Smooth muscle cell of the brain vasculature (primary cell): ENCODE results near the gene SDK1.

ENCODE experiments used
- DNase-seq: peaks from one replicate; pipeline ENCODE4 v3.0.0-alpha.2; 2012; ENCODE audit warnings: low read depth, low spot score

Gene SDK1

DNA sequence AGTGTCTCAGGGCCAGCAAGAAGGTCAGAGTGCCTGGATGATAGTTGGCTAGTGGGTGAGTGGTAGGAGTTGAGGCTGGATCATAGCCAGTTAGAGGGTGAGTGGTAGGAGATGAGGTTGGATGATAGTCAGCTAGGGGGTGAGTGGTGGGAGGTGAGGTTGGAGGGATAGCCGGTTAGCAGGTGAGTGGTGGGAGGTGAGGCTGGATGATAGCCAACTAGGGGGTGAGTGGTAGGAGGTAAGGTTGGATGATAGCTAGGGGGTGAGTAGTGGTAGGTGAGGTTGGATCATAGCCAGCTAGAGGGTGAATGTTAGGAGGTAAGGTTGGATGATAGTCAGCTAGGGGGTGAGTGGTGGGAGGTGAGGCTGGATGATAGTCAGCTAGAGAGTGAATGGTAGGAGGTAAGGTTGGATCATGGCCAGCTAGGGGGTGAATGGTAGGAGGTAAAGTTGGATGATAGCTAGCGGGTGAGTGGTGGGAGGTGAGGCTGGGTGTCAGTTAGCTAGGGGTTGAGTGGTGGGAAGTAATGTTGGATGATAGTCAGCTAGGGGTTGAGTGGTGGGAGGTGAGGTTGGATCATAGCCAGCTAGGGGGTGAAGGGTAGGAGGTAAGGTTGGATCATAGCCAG is 226.6 kb downstream of the SDK1 start:
- DNase-seq = no peak

DNA sequence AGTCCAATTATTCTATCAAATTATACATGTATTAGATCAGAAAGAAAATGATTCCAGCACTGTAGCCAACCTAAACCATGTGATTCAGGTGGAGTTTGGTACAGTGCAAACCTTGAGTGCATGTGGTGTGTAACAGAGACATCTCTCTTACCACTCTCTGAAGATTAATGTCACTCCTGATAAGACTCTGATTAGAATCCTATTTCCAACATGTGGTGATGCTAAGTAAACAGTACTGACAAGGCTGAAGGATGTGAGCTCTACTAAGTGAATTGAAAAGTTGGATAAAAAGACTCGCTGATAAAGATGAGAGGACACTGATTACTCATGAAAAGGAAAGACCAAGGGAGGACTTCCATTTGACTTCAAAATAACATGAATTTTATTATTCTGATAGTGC is 232.0 kb downstream of the SDK1 start:
- DNase-seq = no peak

GRCh38 chr7:3537210-3537875 is 236.3 kb downstream of the SDK1 start:
- no peak for DNase-seq

- DNase-seq = no peak
Observed at GRCh38 chr7:3538041-3538440, 237.0 kb downstream of the SDK1 start.

DNA sequence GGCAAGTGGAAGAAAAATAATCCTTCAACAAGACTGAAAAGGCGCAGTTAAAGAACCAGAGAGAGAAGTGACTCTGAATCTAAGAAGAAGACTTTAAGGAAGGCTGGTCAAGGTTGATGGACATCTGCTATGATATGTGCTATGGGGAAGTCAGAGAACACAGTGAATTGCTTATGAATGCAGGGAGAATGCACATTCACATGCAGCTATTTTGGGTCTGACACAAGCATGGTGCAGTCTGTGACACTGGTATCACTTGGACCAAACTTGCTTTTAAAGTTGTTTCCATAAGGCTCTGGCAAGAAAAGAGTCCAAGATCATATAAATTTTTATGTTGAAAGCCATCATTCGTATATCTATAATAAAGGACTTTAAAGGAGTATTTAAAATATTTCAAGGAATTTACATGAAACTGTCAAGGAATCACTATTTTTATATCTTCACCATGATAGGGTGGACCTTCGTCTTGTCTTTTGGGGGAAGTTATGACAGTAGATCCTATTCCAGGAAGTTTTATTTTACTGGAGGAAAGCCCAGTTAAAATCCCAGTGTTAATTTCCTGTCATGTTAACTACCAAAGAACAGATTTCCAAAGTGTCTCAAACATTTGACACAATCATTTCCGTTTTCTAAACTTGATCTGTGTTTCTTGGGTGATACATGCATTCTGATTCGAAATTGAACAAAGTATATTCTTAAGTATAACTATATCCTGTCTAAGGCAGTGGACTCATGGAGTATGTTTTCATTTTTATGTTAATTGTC is 239.6 kb downstream of the SDK1 start:
- no peak for DNase-seq

DNA sequence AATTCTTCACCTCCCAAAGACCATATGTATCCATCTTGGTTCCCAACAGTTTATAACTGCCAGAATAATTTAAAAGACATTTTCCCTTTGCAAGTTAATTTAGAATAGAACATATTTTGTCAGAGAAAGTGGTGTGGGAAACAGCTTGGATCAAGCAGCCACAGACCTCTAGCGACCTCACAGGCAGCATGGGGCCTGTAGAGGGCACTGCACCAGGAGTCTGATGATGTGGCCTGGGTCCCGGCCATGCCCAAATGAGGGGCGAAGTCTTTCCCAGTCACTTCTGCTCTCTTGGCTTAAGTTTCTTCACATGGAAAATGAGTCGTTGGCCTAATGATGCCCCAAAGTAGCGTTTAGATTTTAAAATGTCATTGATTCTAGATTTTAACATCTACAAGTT is 243.2 kb downstream of the SDK1 start:
- no peak for DNase-seq

- no peak for DNase-seq
Observed at GRCh38 chr7:3548815-3549214, 247.8 kb downstream of the SDK1 start.

DNA sequence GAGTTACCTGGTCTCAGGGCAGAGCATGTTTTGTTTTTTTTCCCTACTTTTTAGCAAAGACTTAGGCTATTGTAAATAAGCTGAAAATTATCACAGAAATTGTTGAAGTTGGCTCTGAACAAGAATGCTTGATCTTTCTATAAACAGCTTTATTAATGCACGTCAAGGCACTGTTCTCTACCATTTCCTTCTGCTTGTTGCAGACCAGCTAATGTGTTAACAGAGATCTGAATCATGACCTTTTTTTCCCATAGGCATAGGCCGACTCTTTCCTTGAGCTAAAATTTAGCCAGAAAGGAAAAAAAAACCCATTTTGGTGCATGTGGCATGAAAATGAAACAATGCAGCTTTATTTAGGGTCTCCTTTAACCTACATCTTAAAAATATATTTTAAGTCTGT is 248.5 kb downstream of the SDK1 start:
- DNase-seq = no peak

DNA sequence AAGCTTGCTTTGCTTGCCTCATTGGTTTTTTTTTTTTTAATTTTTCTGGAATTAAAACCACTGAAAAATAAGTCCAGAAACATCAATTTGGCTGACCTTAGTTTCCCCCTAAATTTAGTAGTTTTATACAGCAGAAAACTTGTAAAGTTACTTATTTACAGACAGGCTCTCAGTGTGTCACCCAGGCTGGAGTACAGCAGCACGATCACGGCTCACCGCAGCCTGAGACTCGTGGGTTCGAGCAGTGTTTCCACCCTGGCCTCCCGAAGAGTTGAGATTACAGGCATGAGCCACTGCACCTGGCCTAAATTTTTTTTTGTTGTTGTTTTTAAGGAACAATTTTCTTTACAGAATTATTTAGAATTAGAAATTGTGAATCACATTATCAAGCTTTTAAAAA is 250.5 kb downstream of the SDK1 start:
- DNase-seq = no peak

DNA sequence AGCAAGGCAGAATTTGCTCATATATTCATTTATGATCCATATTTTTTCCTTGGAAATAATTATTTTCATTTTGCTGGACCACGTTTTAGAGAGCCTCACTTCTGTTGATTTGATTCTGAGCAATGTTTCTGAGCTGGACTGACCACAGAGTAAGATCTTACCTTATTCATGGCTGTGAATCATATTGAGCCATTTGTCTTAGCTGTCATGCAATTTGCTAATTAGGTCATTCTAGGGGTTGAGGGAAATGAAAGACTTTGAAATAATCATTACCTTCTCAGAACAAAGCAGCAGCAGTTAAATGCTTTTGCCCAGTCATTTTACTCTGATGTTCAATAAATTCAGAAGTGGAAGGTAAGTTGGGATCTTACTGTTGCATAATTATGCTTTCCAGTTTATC is 251.4 kb downstream of the SDK1 start:
- DNase-seq = no peak

GRCh38 chr7:3558400-3558799 is 257.3 kb downstream of the SDK1 start:
- no peak for DNase-seq

GRCh38 chr7:3559278-3559677 is 258.2 kb downstream of the SDK1 start:
- peak; percentile 24 for DNase-seq

GRCh38 chr7:3560495-3560894 is 259.4 kb downstream of the SDK1 start:
- no peak for DNase-seq

GRCh38 chr7:3561932-3562331 is 260.9 kb downstream of the SDK1 start:
- DNase-seq = no peak

DNA sequence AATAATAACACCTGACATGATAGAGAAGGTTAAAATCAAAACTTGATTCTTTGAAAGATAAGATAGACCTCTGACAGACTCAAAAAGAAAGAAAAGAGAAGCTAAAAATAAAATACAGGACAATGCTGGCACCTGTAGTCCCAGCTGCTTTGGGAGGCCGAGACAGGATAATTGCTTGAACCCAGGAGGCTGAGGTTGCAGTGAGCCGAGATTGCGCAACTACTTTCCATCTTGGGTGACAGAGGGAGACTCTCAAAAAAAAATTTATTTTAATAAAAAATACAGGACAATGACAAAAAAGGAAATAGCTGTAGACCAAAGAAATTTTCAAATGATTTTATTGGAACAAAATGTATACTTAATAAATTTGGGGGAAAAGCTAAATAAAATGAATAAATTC is 263.2 kb downstream of the SDK1 start:
- DNase-seq = no peak

- DNase-seq = no peak
Observed at GRCh38 chr7:3568516-3568915, 267.5 kb downstream of the SDK1 start.

DNA sequence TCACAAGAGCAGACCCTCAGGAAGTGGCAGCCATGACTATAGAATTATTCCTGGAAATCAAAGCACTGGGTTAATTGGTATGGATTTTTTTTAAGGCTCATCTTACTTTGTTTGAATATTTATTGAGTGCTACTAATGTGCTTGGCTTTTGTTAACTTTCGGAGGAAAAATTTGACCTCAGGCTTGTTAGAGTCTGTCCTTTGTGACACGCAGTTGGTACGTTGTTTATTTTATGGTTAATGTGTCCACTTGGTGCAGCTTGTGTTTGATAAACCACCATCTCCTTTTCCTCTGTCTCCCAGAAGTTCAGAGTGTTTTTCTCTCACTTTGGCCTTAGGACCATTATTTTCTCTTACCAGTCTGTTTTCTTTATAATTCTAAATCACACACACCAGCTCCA is 268.6 kb downstream of the SDK1 start:
- no peak for DNase-seq

DNA sequence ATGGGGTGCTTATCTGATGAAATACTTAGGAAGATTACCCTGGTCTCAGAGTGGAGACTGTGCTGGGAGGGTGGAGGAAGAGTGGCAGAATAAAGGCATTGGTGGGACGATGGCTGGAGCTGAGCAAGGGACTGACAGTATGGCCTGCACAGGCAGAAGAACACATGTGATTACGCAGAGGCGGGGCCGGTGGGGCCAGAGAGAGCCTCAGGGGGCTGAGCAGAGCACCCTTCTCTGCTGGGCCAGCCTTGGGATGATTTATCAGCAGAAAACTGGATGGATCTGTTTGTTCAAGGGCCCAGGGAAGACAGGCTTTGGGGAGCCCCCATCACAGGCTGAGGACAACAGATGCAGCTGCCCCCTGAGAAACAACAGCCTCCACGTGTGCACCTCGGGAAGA is 272.1 kb downstream of the SDK1 start:
- DNase-seq = no peak

DNA sequence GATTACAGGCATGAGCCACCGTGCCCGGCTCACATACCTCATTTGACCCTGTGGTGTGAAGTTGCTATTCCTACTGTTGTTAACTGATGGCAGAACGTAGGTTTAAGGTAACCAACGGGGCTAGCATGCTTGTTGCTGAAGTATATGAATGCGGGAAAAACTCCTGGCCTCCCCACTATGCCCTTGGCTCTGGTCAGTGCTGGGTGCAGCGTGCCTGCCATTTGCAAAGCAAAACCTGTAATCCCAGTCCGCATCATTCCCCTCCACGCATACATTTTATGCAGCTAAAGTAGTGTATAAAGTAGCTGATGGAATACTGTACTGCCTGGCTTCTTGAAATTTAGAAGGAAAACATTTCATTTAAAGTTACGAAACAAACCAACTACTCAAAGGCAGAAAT is 273.3 kb downstream of the SDK1 start:
- no peak for DNase-seq

DNA sequence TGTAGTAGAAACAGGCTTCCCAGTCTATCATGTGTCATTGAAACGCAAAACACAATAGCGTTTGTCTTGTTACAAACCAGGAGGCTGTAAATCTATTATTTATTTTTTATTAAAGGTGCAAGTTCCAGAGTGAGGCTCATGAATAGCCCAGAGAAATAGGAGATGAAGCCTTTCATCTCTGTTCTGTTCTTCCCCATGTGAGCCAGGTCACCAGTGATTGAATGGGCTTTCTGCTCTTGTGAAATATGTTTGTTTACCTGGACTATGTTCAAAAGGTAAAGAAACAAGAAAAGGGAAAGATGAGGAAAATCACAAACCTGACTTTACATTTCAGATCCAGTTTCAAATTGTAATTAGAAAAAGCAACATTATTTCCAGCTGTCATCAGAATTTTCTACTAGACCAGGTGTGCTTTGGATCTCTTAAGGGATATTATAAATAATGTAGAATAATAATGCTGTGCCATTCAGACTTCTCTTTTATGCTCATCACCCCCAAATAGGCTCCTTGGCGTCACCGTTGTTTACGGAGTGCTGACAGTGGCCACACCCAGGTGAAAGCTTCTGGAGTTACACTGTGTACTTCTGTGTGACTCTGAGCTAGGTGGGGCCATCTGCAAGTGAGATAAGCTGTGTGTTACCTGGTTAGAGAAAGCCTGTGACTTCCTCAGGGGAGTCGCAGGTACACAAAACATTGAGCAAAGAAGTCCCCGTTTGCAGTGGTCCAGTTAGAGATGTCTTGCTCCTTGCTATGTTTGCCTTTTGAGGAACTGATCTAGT is 274.9 kb downstream of the SDK1 start:
- DNase-seq = no peak

GRCh38 chr7:3578399-3578798 is 277.3 kb downstream of the SDK1 start:
- DNase-seq = no peak

DNA sequence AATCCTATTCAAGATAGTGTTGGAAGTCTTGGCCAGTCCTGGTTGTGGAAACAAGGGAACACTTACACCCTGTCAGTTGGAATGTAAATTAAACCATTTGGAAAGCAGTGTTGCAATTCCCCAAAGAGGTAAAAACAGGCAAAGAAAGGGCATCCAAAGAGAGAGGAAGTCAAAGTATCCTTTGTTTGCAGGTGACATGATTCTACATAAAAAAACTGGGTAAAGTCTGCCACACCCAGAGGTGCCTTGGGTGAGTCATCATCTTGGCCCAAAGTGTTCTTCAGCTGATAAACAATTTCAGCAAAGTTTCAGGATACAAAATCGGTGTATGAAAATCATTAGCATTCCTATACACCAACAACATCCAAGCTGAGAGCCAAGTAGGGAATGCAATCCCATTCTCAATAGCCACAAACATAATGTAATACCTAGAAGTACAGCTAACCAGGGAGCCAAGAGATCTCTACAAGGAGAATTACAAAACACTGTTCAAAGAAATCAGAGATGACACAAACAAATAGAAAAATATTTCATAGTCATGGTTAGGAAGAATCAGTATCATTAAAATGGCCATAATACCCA is 278.7 kb downstream of the SDK1 start:
- no peak for DNase-seq
